ENCODE measurements around the gene DDX31. TPM values are rescaled to one million over a fixed set of nuclear protein-coding genes. Genes with fewer than 3 reads are reported as not detected.

The DDX31 gene
- total RNA-seq, 1 experiment from 2014 or later = 14.6 TPM

GRCh38 chr9:132679946-132680625, 10.3 kb upstream of the DDX31 start:
- ChIA-PET CTCF (interaction anchor here (0.6 kb wide), 1 partner anchor 53 kb away, joined by 4 read pairs; no protein-coding TSS in a partner anchor), POLR2A (ENCODE audit: unreplicated experiment) (no interaction called here)
- TF ChIP-seq EZH2 (IDR thresholded peaks at IDR 0.05; ENCODE audit: low read length, unreplicated experiment) (no peak), CTCF (conservative IDR thresholded peaks at IDR 0.05; ENCODE audit: low read depth, low read length) (no peak), EZH2phosphoT487 (IDR thresholded peaks at IDR 0.05; ENCODE audit: borderline replicate concordance, low read length) (no peak)
- Histone ChIP-seq H3K4me2 (ENCODE audit: low read length) (no peak overlapping the region), H3K36me3 (ENCODE audit: low read depth, low read length) (peaks cover 47% of the 10 kb centered on the region), H3K9ac (ENCODE audit: low read length) (no peak overlapping the region), H3K27ac (ENCODE audit: low read length) (no peak overlapping the region), H3K9me2 (replicated peaks; ENCODE audit: low read length) (no peaks in the 10 kb centered on the region), H3K27me3 (ENCODE audit: low read length) (no peaks in the 10 kb centered on the region), H3K4me1 (ENCODE audit: insufficient read depth, low read length) (peaks cover 5% of the 10 kb centered on the region), H4K20me1 (ENCODE audit: low read length) (peaks cover 37% of the 10 kb centered on the region), H3K4me3 (ENCODE audit: low read length) (no peak overlapping the region), H3K79me2 (ENCODE audit: low read length) (peaks cover 95% of the 10 kb centered on the region), H3K9me3 (ENCODE audit: low read length) (no peaks in the 10 kb centered on the region), H2AFZ (ENCODE audit: low read length) (no peak overlapping the region), H3F3A (ENCODE audit: low read length, unreplicated experiment) (no peaks in the 10 kb centered on the region)
- no peak; the same call in 1 of the 2 replicates for ATAC-seq
- intact Hi-C loops (cut with micrococcal nuclease) = loop anchor here (10.0 kb wide), 1 partner anchor 55 kb away; no protein-coding TSS in a partner anchor
- no TSS peak for BruUV-seq (replicated peaks)
- DNase-seq = no peak

GRCh38 chr9:132677976-132678375, 8.2 kb upstream of the DDX31 start:
- BruUV-seq (replicated peaks) = no TSS peak
- POLR2A ChIA-PET (ENCODE audit: unreplicated experiment) = interaction anchor here (0.6 kb wide), 1 partner anchor 250 kb away, joined by 3 read pairs; no protein-coding TSS in a partner anchor
- H3K4me2 ChIP-seq (ENCODE audit: low read length) = no peak overlapping the region
- no peaks in the 10 kb centered on the region for H3K9me2 ChIP-seq (replicated peaks; ENCODE audit: low read length)
- H3K27me3 ChIP-seq (ENCODE audit: low read length) = no peaks in the 10 kb centered on the region
- intact Hi-C loops (cut with micrococcal nuclease) = loop anchor here (10.0 kb wide), 1 partner anchor 53 kb away; no protein-coding TSS in a partner anchor
- TF ChIP-seq CTCF (conservative IDR thresholded peaks at IDR 0.05; ENCODE audit: low read depth, low read length) (no peak), EZH2 (IDR thresholded peaks at IDR 0.05; ENCODE audit: low read length, unreplicated experiment) (no peak), EZH2phosphoT487 (IDR thresholded peaks at IDR 0.05; ENCODE audit: borderline replicate concordance, low read length) (no peak)
- H3K79me2 ChIP-seq (ENCODE audit: low read length) = peaks cover 99% of the 10 kb centered on the region
- DNase-seq (no peak), ATAC-seq (no peak)
- H3K9me3 ChIP-seq (ENCODE audit: low read length) = no peaks in the 10 kb centered on the region
- no peak overlapping the region for H3K9ac ChIP-seq (ENCODE audit: low read length)
- no peak overlapping the region for H3K27ac ChIP-seq (ENCODE audit: low read length)
- peaks cover 57% of the 10 kb centered on the region for H4K20me1 ChIP-seq (ENCODE audit: low read length)
- H3K4me1 ChIP-seq (ENCODE audit: insufficient read depth, low read length) = peaks cover 20% of the 10 kb centered on the region
- CTCF ChIA-PET = no interaction called here
- no peak overlapping the region for H3K4me3 ChIP-seq (ENCODE audit: low read length)
- H2AFZ ChIP-seq (ENCODE audit: low read length) = no peak overlapping the region
- H3F3A ChIP-seq (ENCODE audit: low read length, unreplicated experiment) = no peaks in the 10 kb centered on the region
- H3K36me3 ChIP-seq (ENCODE audit: low read depth, low read length) = peaks cover 35% of the 10 kb centered on the region

GRCh38 chr9:132674485-132674884, 4.7 kb upstream of the DDX31 start:
- no peaks in the 10 kb centered on the region for H3K9me3 ChIP-seq (ENCODE audit: low read length)
- TF ChIP-seq EZH2phosphoT487 (IDR thresholded peaks at IDR 0.05; ENCODE audit: borderline replicate concordance, low read length) (no peak), EZH2 (IDR thresholded peaks at IDR 0.05; ENCODE audit: low read length, unreplicated experiment) (no peak), CTCF (conservative IDR thresholded peaks at IDR 0.05; ENCODE audit: low read depth, low read length) (no peak)
- H3F3A ChIP-seq (ENCODE audit: low read length, unreplicated experiment) = peaks cover 6% of the 10 kb centered on the region
- ATAC-seq (no peak), DNase-seq (no peak)
- intact Hi-C loops (cut with micrococcal nuclease) = loop anchor here (10.0 kb wide), 1 partner anchor 50 kb away; no protein-coding TSS in a partner anchor
- H3K27ac ChIP-seq (ENCODE audit: low read length) = no peak overlapping the region
- no peaks in the 10 kb centered on the region for H3K27me3 ChIP-seq (ENCODE audit: low read length)
- peaks cover 57% of the 10 kb centered on the region for H4K20me1 ChIP-seq (ENCODE audit: low read length)
- CTCF ChIA-PET = no interaction called here
- peaks cover 100% of the 10 kb centered on the region for H3K79me2 ChIP-seq (ENCODE audit: low read length)
- no peak overlapping the region for H2AFZ ChIP-seq (ENCODE audit: low read length)
- BruUV-seq (replicated peaks) = no TSS peak
- no peak overlapping the region for H3K4me3 ChIP-seq (ENCODE audit: low read length)
- H3K9me2 ChIP-seq (replicated peaks; ENCODE audit: low read length) = no peaks in the 10 kb centered on the region
- peaks cover 31% of the 10 kb centered on the region for H3K4me1 ChIP-seq (ENCODE audit: insufficient read depth, low read length)
- POLR2A ChIA-PET (ENCODE audit: unreplicated experiment) = no interaction called here
- H3K4me2 ChIP-seq (ENCODE audit: low read length) = no peak overlapping the region
- no peak overlapping the region for H3K9ac ChIP-seq (ENCODE audit: low read length)
- peaks cover 17% of the 10 kb centered on the region for H3K36me3 ChIP-seq (ENCODE audit: low read depth, low read length)
